Endometrial microvascular endothelial cells (primary cell): ENCODE data around the gene SPATA21. TPM values are rescaled to one million over a fixed set of nuclear protein-coding genes. Genes with fewer than 3 reads are reported as not detected.

ENCODE experiments used
- in situ Hi-C: cut with HindIII; loops from 2 replicates; pipeline ENCODE4 v1.10.0; 2017; ENCODE audit warnings: low sequenced_read_pairs, low pct_unique_long_range_greater_than_20kb; ENCODE audit errors: inconsistent ontology term
- total RNA-seq: library from RNA; depleted of rRNA; stranded (reverse); fragments of >200 nt; gene quantifications from one replicate; pipeline ENCODE4 v1.2.3, GENCODE V29; 2015; ENCODE audit errors: inconsistent ontology term

SPATA21 gene
- total RNA-seq, 1 donor from 2014 or later, result not detected

GRCh38 chr1:16367258-16367967, 69.8 kb downstream of the SPATA21 start:
- in situ Hi-C loops, result loop anchor here (25.0 kb wide), 1 partner anchor 130 kb away; the partner anchor contains the start of gene CPLANE2

GRCh38 chr1:16366722-16367257, 70.4 kb downstream of the SPATA21 start, which contains the start of gene SZRD1:
SZRD1 (plus strand) TSS chr1:16367242; CDS start chr1:16367258, 16 bp downstream.
- in situ Hi-C loops, result loop anchor here (25.0 kb wide), 1 partner anchor 129 kb away; the partner anchor contains the start of gene CPLANE2

DNA sequence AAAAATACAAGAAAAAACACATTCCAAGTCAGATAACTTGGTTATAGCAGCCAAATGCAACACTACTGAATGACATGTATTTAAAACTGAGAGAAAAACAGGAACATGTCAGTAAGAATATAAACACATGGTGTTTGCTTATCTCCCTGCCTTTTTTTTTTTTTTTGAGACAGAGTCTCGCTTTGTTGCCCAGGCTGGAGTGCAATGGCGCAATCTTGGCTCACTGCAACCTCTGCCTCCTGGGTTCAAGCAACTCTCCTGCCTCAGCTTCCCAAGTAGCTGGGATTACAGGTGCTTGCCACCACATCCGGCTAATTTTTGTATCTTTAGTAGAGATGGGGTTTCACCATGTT, 72.1 kb downstream of the SPATA21 start:
- in situ Hi-C loops, result loop anchor here (25.0 kb wide), 1 partner anchor 128 kb away; the partner anchor contains the start of gene CPLANE2

DNA sequence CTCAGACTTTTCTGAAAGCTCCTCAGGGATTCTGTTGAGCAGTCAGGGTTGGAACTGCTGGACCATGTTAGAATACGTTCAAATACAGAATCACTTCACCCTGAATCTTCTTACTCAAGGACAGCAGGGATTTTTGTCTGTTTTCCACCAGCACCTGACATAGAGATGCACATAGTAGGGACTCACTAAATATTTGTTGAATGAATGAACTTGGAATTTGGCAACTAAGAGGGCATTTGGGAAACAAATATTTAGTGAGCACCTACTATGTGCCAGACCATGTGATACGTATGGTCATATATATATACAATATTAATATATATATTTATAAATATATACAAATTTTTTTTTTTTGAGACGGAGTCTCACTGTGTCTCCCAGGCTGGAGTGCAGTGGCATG, 80.4 kb downstream of the SPATA21 start:
- in situ Hi-C loops, result loop anchor here (25.0 kb wide), 1 partner anchor 120 kb away; the partner anchor contains the start of gene CPLANE2

DNA sequence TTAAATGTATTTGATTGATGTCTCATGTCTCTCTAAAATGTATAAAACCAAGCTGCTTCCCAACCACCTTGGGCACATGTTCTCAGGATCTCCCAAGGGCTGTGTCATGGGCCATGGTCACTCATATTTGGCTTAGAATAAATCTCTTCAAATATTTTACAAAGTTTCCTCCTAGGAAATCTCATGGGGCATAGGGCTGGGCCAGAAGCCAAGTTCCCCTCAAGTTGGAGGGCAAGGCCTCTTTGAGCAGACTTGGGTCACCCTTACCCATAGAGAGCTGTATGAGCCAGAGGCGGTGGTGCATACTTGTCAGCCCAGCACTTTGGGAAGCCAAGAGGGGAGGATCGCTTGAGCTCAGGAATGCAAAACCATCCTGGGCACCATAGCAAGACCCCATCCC, 82.6 kb downstream of the SPATA21 start:
- in situ Hi-C loops, result loop anchor here (25.0 kb wide), 1 partner anchor 117 kb away; the partner anchor contains the start of gene CPLANE2

DNA sequence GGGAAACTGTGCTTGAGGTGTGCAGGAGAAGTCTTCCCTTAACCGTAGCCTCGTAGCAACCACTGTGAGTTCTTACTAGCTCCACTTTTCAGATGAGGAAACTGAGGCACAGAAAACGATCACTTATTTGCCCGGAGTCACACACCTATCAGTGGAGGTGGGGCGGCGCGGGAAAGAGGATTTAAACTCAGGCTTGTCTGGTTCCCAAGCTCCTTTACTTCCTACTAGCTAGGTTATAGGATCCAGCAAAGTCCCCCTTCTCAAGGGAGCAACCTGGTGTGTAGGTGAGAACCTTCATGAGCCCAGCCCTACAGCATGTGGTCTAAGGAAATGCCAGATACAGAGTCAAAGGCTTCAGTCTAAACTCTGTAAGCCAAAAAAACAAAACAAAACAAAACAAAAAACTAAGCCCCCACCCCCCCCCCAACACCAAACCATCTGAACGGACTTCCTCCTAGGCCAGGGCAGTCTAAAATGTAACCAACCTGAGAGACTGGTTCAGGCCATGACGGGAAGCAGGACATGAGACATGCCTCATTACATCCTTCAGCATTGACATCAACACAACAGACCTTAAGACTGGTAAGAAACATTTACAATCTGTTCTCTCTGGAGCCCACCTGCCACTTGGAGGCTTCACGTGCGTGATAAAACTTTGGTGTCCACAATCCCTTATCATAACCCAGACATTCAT, 84.2 kb downstream of the SPATA21 start:
- in situ Hi-C loops, result loop anchor here (25.0 kb wide), 1 partner anchor 116 kb away; the partner anchor contains the start of gene CPLANE2

DNA sequence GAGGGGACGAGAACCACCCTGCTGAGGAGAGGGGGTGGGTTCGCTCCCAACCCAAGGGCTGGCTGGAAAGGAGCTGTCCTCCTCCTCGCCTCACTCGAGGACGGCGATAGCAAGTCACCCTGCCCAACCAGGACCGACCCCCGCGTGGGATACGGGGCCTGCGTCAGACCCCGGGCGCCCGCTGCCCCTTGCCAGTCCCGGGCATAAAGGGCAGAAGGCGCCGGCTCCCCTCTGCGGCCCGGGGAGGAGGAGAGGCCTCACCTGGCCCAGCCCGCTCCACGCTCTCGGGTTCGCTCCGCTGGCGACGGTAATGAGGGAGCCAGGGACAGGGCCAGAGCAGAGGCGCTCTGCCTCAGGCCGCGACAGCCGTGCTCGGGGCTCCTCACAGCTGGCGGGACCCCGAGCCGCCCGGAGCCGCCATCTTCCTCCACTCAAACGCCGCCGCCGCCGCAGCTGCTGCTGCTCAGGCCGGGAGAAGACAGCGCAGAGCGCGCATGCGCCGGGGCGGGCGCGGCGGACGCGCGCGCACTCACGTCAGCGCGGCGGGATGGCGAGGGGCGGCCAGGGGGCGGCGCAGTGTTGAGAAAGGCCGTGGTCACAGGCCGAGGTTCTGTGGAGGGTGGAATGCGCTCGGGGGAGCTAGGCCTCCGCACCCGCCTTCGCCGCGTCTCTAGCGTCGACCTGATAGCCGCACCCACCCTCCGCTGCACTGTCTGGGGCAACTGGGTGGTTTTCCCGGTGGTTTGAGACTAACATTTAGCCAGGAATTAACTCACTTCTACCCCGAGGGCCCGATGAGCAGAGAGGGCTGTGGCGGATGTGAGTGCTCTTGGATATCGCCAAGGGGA, 85.0 kb downstream of the SPATA21 start, which contains the start of gene FBXO42:
TSS of gene FBXO42 (minus strand) at position 487 of the 848 bp plus-strand sequence. CDS start 37,062 bp downstream, outside the sequence.
- in situ Hi-C loops, result loop anchor here (25.0 kb wide), 1 partner anchor 115 kb away; the partner anchor contains the start of gene CPLANE2

- in situ Hi-C loops, result loop anchor here (25.0 kb wide), 1 partner anchor 114 kb away; the partner anchor contains the start of gene CPLANE2
Measured at GRCh38 chr1:16351456-16351993, 85.7 kb downstream of the SPATA21 start.

GRCh38 chr1:16349847-16350406, 87.3 kb downstream of the SPATA21 start:
- in situ Hi-C loops, result loop anchor here (25.0 kb wide), 1 partner anchor 113 kb away; the partner anchor contains the start of gene CPLANE2

Other genes starting within 250 kb of the SPATA21 start
- 3.1 TPM for gene ARHGEF19, start 224.8 kb downstream of the SPATA21 start, total RNA-seq
- 2.7 TPM for gene CPLANE2, start 200.2 kb downstream of the SPATA21 start, total RNA-seq
- gene FBXO42, start 84.9 kb downstream of the SPATA21 start, total RNA-seq, result 21.1 TPM
- gene SZRD1, start 70.2 kb downstream of the SPATA21 start, total RNA-seq, result 84.6 TPM
- 149 TPM for gene NECAP2, start 3.3 kb upstream of the SPATA21 start, total RNA-seq
- gene RNU1-1, start 76.9 kb upstream of the SPATA21 start, total RNA-seq, result not detected
- 16.7 TPM for gene NBPF1, start 176.1 kb upstream of the SPATA21 start, total RNA-seq
- gene RNU1-3, start 229.5 kb upstream of the SPATA21 start, total RNA-seq, result not detected